Endothelial cell of umbilical vein (primary cell): ENCODE data around the gene GPD1. TPM values are rescaled to one million over a fixed set of nuclear protein-coding genes. Genes with fewer than 3 reads are reported as not detected.

ENCODE experiments used
- BruUV-seq: library from RNA; stranded (reverse); fragments of 400-500 nt; replicated peaks from 2 replicates; lab custom pipeline; 2021; lab: Mats Ljungman, UMichigan
- CTCF ChIA-PET: fragments of 300-600, 350-600 bp; sonication (Branson Sonifier 250); formaldehyde crosslinking; loops from one replicate; lab custom pipeline; 2021; ENCODE audit warnings: antibody characterized with exemption, inconsistent platforms; lab: Charles Lee
- POLR2A ChIA-PET: fragments of 300-600, 350-600 bp; sonication (Branson Sonifier 250); formaldehyde crosslinking; loops from one replicate; lab custom pipeline; 2021; ENCODE audit warnings: antibody characterized with exemption, inconsistent platforms; lab: Charles Lee
- DNase-seq: peaks from one replicate; pipeline ENCODE4 v3.0.0-alpha.2; 2011; ENCODE audit warnings: low read depth, low spot score
- FAIRE-seq: peaks from 2 replicates; lab custom pipeline; 2011; peaks lifted over from hg19 to GRCh38; lab: Jason Lieb, UNC
- H2AFZ ChIP-seq: 2 replicates; pipeline ENCODE4 v1.6.0; 2012; ENCODE audit warnings: low read depth, low read length, control low read depth, inconsistent platforms
- H3K27ac ChIP-seq: 2 replicates; pipeline ENCODE4 v1.5.1; 2011; ENCODE audit warnings: low read depth, mild to moderate bottlenecking, control low read depth, low read length, moderate library complexity; ENCODE audit not compliant: insufficient read depth
- H3K27me3 ChIP-seq, 2 experiments: 2 replicates each; pipeline versions ENCODE4 v1.6.0 to v1.6.1; 2011; ENCODE audit warnings: low read length in 2 of 2, mixed read lengths in 1 of 2; ENCODE audit not compliant: control insufficient read depth in 2 of 2, insufficient read depth in 2 of 2
- H3K36me3 ChIP-seq, 2 experiments: 2 replicates in 1 of 2; 3 replicates in 1 of 2; pipeline ENCODE4 v1.5.1; 2011; ENCODE audit warnings: low read length in 2 of 2, mild to moderate bottlenecking in 1 of 2, moderate library complexity in 1 of 2; ENCODE audit not compliant: control insufficient read depth in 2 of 2, insufficient read depth in 2 of 2; ENCODE audit errors: extremely low read depth in 1 of 2
- H3K4me1 ChIP-seq: 3 replicates; pipeline ENCODE4 v1.5.1; 2011; ENCODE audit warnings: mild to moderate bottlenecking, low read length; ENCODE audit not compliant: control insufficient read depth, insufficient read depth; ENCODE audit errors: extremely low read depth
- H3K4me2 ChIP-seq: 2 replicates; pipeline ENCODE4 v1.6.1; 2011; ENCODE audit warnings: low read length, control low read depth, mixed read lengths; ENCODE audit not compliant: insufficient read depth
- H3K4me3 ChIP-seq, 3 experiments: fragments of 200-600 bp in 1 of 3; sonication (generic), shearing (Covaris generic) in 1 of 3; replicated peaks in 1 of 3; 2 replicates each; pipeline ENCODE4 v1.5.1; 2011 to 2016; ENCODE audit warnings: control low read depth in 3 of 3, low read length in 3 of 3, mild to moderate bottlenecking in 2 of 3, inconsistent platforms in 1 of 3, low read depth in 1 of 3, moderate library complexity in 1 of 3; ENCODE audit not compliant: insufficient read depth in 1 of 3
- H3K79me2 ChIP-seq: 2 replicates; pipeline ENCODE4 v1.6.0; 2012; ENCODE audit warnings: low read length, inconsistent platforms; ENCODE audit not compliant: control insufficient read depth, insufficient read depth
- H3K9ac ChIP-seq: replicated peaks from 2 replicates; pipeline ENCODE3; 2011; ENCODE audit warnings: low read length, control low read depth; ENCODE audit not compliant: insufficient read depth; ENCODE audit errors: extremely low read depth
- H3K9me1 ChIP-seq: replicated peaks from 3 replicates; pipeline ENCODE4 v1.6.0; 2011; ENCODE audit warnings: mild to moderate bottlenecking, low read length; ENCODE audit not compliant: control insufficient read depth, insufficient read depth; ENCODE audit errors: extremely low read depth
- H3K9me3 ChIP-seq: replicated peaks from 2 replicates; pipeline ENCODE4 v1.5.1; 2012; ENCODE audit warnings: low read length, inconsistent platforms; ENCODE audit not compliant: control insufficient read depth, insufficient read depth
- H4K20me1 ChIP-seq: replicated peaks from 2 replicates; pipeline ENCODE3; 2011; ENCODE audit warnings: mild to moderate bottlenecking, low read length; ENCODE audit not compliant: control insufficient read depth, insufficient read depth; ENCODE audit errors: extremely low read depth
- CTCF ChIP-seq, 2 donors: IDR thresholded peaks; 1 replicate in 1 of 2; 2 replicates in 1 of 2; pipeline ENCODE4 v1.5.1; 2011; ENCODE audit warnings: low read length in 2 of 2, mild to moderate bottlenecking in 2 of 2, moderate library complexity in 2 of 2, control low read depth in 1 of 2, inconsistent platforms in 1 of 2, low read depth in 1 of 2; ENCODE audit not compliant: insufficient read depth in 1 of 2; ENCODE audit errors: extremely low read depth in 1 of 2
- EZH2 ChIP-seq: IDR thresholded peaks from 2 replicates; pipeline ENCODE4 v1.6.1; 2012; ENCODE audit warnings: borderline replicate concordance, low read depth, mild to moderate bottlenecking, moderate library complexity, low read length, inconsistent platforms; ENCODE audit not compliant: severe bottlenecking
- FOS ChIP-seq: IDR thresholded peaks from 2 replicates; pipeline ENCODE4 v1.6.1; 2011; ENCODE audit warnings: mild to moderate bottlenecking, low read length, moderate library complexity, borderline replicate concordance; ENCODE audit not compliant: insufficient read depth
- GATA2 ChIP-seq: IDR thresholded peaks from 2 replicates; pipeline ENCODE4 v1.7.0; 2011; ENCODE audit warnings: low read depth, mild to moderate bottlenecking, moderate library complexity, mixed read lengths, low read length; ENCODE audit not compliant: insufficient read length, insufficient read depth
- JUN ChIP-seq: IDR thresholded peaks from 2 replicates; pipeline ENCODE4 v1.6.1; 2011; ENCODE audit warnings: borderline replicate concordance, low read depth; ENCODE audit not compliant: insufficient read length, insufficient read depth
- MAX ChIP-seq: IDR thresholded peaks from 2 replicates; pipeline ENCODE4 v1.6.1; 2011; ENCODE audit not compliant: insufficient read depth, insufficient read length
- MYC ChIP-seq: IDR thresholded peaks from one replicate; pipeline ENCODE4 v1.6.1; 2011; ENCODE audit warnings: mild to moderate bottlenecking, low read depth, low read length
- POLR2A ChIP-seq: IDR thresholded peaks from 2 replicates; pipeline ENCODE4 v1.6.1; 2012; ENCODE audit warnings: low read depth, mild to moderate bottlenecking, control low read depth, low read length
- POLR2AphosphoS5 ChIP-seq: IDR thresholded peaks from 2 replicates; pipeline ENCODE4 v1.6.1; 2012; ENCODE audit warnings: low read depth, mild to moderate bottlenecking, control low read depth, low read length, moderate library complexity; ENCODE audit not compliant: insufficient read depth
- dilution Hi-C: fragments of 300-500 bp; cut with MboI; formaldehyde crosslinking; loops from one replicate; pipeline ENCODE4 v1.15.0; 2019; ENCODE audit warnings: low sequenced_read_pairs; ENCODE audit not compliant: extremely low pct_ligation_motif_present
- intact Hi-C: fragments of 100-400 bp; cut with micrococcal nuclease; formaldehyde crosslinking; loops from one replicate; pipeline ENCODE4 v1.10.0; 2022
- polyA plus RNA-seq, 4 experiments: library from polyadenylated mRNA; depleted of rRNA in 3 of 4; stranded (reverse) in 3 of 4; unstranded in 1 of 4; fragments of >200 nt; gene quantifications; 2 replicates each; pipeline versions ENCODE4 v1.2.1 to v1.2.3, GENCODE V29; 2011 to 2012; ENCODE audit warnings: missing spikeins in 1 of 4
- total RNA-seq: library from RNA; stranded (reverse); gene quantifications from 2 replicates; pipeline ENCODE4 v1.2.3, GENCODE V29; 2021

GPD1 gene
- total and polyA plus RNA-seq, 2 donors (not counting 3 experiments of a cell fraction or from before 2014, with no cell fraction given), result 0.07 TPM; not detected in 1

DNA sequence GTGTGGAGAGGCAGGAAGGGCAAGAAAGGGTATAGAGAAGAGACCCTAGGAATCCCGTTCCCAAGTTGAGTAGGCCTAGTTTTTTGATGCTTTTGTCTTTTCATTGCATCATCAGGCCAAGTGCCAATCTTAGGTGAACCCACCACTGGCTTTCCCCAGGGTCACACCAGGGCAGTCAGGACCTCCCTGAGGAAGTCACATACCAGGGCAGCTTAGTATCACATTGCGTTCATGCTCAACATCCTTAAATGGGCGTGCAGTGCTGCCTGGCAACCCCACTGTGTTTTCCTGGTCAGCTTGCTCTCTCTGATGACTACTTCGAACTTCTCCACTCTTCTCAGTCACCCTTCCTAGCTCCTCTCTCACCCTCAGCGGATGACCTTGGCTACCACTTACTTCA is 37.4 kb upstream of the GPD1 start:
- ChIA-PET POLR2A (no interaction called here), CTCF (interaction anchor here (0.9 to 12.1 kb wide), 6 partner anchors 11 to 110 kb away, joined by 3 to 317 read pairs (median 10); partner anchors contain the start of gene AQP6)
- H3K4me3 ChIP-seq, result no peak overlapping the region
- no peaks in the 10 kb centered on the region for H3K36me3 ChIP-seq
- no peak for FAIRE-seq
- no peaks in the 10 kb centered on the region for H3K9me3 ChIP-seq
- no peaks in the 10 kb centered on the region for H3K79me2 ChIP-seq
- DNase-seq, result no peak
- TF ChIP-seq GATA2 (no peak), FOS (no peak), MYC (no peak), MAX (no peak), CTCF (IDR thresholded peaks at IDR 0.05; ENCODE audit: extremely low read depth in 1 of 2, insufficient read depth in 1 of 2, low read depth in 1 of 2, low read length in 2 of 2) (no peak), POLR2A (no peak), JUN (no peak), POLR2AphosphoS5 (no peak), EZH2 (no peak)
- no peak overlapping the region for H3K9ac ChIP-seq
- no peak overlapping the region for H3K27ac ChIP-seq
- intact Hi-C loops, result no loop called here
- BruUV-seq, result no TSS peak
- H3K27me3 ChIP-seq, result peaks cover 25 to 27% of the 10 kb centered on the region in 2 experiments
- H3K4me1 ChIP-seq, result peaks cover 4% of the 10 kb centered on the region
- dilution Hi-C loops, result loop anchor here (25.0 kb wide), 1 partner anchor 104 kb away; the partner anchor contains the start of genes AQP2, AQP5 and AQP6
- no peak overlapping the region for H3K4me2 ChIP-seq
- no peak overlapping the region for H2AFZ ChIP-seq
- no peaks in the 10 kb centered on the region for H3K9me1 ChIP-seq
- H4K20me1 ChIP-seq, result no peaks in the 10 kb centered on the region
